IMR-90 (cell line): Measurements from ENCODE around the gene TUBB6. TPM values are rescaled to one million over a fixed set of nuclear protein-coding genes. Genes with fewer than 3 reads are reported as not detected.

Source experiments
- ATAC-seq: fragments of 200-7000 bp; cut with Tn5 transposase; 2 replicates; pipeline ENCODE4 v1.9.1; 2020; ENCODE audit warnings: low read depth, mild to moderate bottlenecking, moderate library complexity
- BruUV-seq: library from RNA; stranded (reverse); fragments of 400-500 nt; replicated peaks from 2 replicates; lab custom pipeline; 2021; lab: Mats Ljungman, UMichigan
- CTCF ChIA-PET: fragments of 300-600 bp; formaldehyde crosslinking; extraction: SDS; loops from one replicate; lab custom pipeline; 2021; ENCODE audit warnings: antibody characterized with exemption; lab: Yijun Ruan, JAX
- POLR2A ChIA-PET: fragments of 300-600 bp; sonication (Branson Sonifier 250); formaldehyde crosslinking; loops from one replicate; lab custom pipeline; 2022; ENCODE audit warnings: antibody characterized with exemption; ENCODE audit not compliant: unreplicated experiment; lab: Charles Lee
- DNase-seq: peaks from one replicate; pipeline ENCODE4 v3.0.0; 2013
- H2AFZ ChIP-seq: replicated peaks from 2 replicates; pipeline ENCODE3; 2013; ENCODE audit warnings: low read length, mild to moderate bottlenecking; ENCODE audit not compliant: poor library complexity
- H2AK5ac ChIP-seq: 2 replicates; pipeline ENCODE4 v1.6.1; 2013; ENCODE audit warnings: low read depth, low read length, inconsistent platforms
- H2AK9ac ChIP-seq: replicated peaks from 2 replicates; pipeline ENCODE3; 2013; ENCODE audit warnings: mild to moderate bottlenecking, low read depth, low read length, moderate library complexity; ENCODE audit not compliant: poor library complexity
- H2BK120ac ChIP-seq: 2 replicates; pipeline ENCODE4 v1.6.1; 2013; ENCODE audit warnings: low read depth, low read length, inconsistent platforms
- H2BK15ac ChIP-seq: 3 replicates; pipeline ENCODE4 v1.6.1; 2013; ENCODE audit warnings: low read depth, low read length, inconsistent platforms
- H2BK20ac ChIP-seq: 2 replicates; pipeline ENCODE4 v1.6.1; 2013; ENCODE audit warnings: low read depth, mild to moderate bottlenecking, inconsistent platforms, low read length, moderate library complexity
- H2BK5ac ChIP-seq: 2 replicates; pipeline ENCODE4 v1.6.1; 2013; ENCODE audit warnings: mild to moderate bottlenecking, low read depth, low read length, inconsistent platforms; ENCODE audit not compliant: poor library complexity, severe bottlenecking
- H3K14ac ChIP-seq: replicated peaks from 2 replicates; pipeline ENCODE4 v1.6.1; 2013; ENCODE audit warnings: low read depth, low read length, inconsistent platforms
- H3K18ac ChIP-seq: 2 replicates; pipeline ENCODE4 v1.6.1; 2013; ENCODE audit warnings: low read depth, low read length, control low read depth
- H3K23ac ChIP-seq: 2 replicates; pipeline ENCODE4 v1.6.1; 2013; ENCODE audit warnings: low read depth, low read length, inconsistent platforms
- H3K27ac ChIP-seq: 2 replicates; pipeline ENCODE4 v1.5.1; 2013; ENCODE audit warnings: mild to moderate bottlenecking, control low read depth, low read length; ENCODE audit not compliant: insufficient read depth
- H3K27me3 ChIP-seq: 2 replicates; pipeline ENCODE4 v1.6.1; 2013; ENCODE audit warnings: low read length; ENCODE audit not compliant: control insufficient read depth, insufficient read depth
- H3K36me3 ChIP-seq: 2 replicates; pipeline ENCODE4 v1.6.1; 2013; ENCODE audit warnings: low read length, mixed read lengths; ENCODE audit not compliant: control insufficient read depth, insufficient read depth
- H3K4ac ChIP-seq: 2 replicates; pipeline ENCODE4 v1.6.1; 2013; ENCODE audit warnings: low read depth, low read length, inconsistent platforms
- H3K4me1 ChIP-seq: 2 replicates; pipeline ENCODE4 v1.6.1; 2013; ENCODE audit warnings: low read length, mixed read lengths; ENCODE audit not compliant: control insufficient read depth, insufficient read depth
- H3K4me2 ChIP-seq: 2 replicates; pipeline ENCODE4 v1.6.1; 2013; ENCODE audit warnings: low read depth, mild to moderate bottlenecking, control low read depth, low read length, moderate library complexity
- H3K4me3 ChIP-seq: 2 replicates; pipeline ENCODE4 v1.5.1; 2013; ENCODE audit warnings: low read depth, mild to moderate bottlenecking, control low read depth, low read length, moderate library complexity; ENCODE audit not compliant: insufficient read depth
- H3K56ac ChIP-seq: 2 replicates; pipeline ENCODE4 v1.6.1; 2013; ENCODE audit warnings: low read length, inconsistent platforms; ENCODE audit not compliant: insufficient read depth; ENCODE audit errors: extremely low read depth
- H3K79me1 ChIP-seq, 2 experiments: 2 replicates each; pipeline ENCODE4 v1.6.1; 2013; ENCODE audit warnings: low read length in 2 of 2, inconsistent platforms in 1 of 2, low read depth in 1 of 2
- H3K9ac ChIP-seq: 2 replicates; pipeline ENCODE4 v1.6.1; 2013; ENCODE audit warnings: low read depth, low read length, control low read depth
- H3K9me1 ChIP-seq: 2 replicates; pipeline ENCODE4 v1.6.1; 2013; ENCODE audit warnings: low read length, inconsistent platforms; ENCODE audit not compliant: insufficient read depth
- H3K9me3 ChIP-seq: 2 replicates; pipeline ENCODE4 v1.6.1; 2013; ENCODE audit warnings: low read length; ENCODE audit not compliant: control insufficient read depth, insufficient read depth
- H4K20me1 ChIP-seq: 2 replicates; pipeline ENCODE4 v1.6.1; 2013; ENCODE audit warnings: low read length, inconsistent platforms; ENCODE audit not compliant: insufficient read depth
- H4K5ac ChIP-seq: 2 replicates; pipeline ENCODE4 v1.6.1; 2013; ENCODE audit warnings: mild to moderate bottlenecking, low read depth, low read length, control low read depth
- H4K8ac ChIP-seq, 2 experiments: 2 replicates each; pipeline ENCODE4 v1.6.1; 2013; ENCODE audit warnings: low read depth in 2 of 2, low read length in 2 of 2, control low read depth in 1 of 2, inconsistent platforms in 1 of 2
- H4K91ac ChIP-seq: 2 replicates; pipeline ENCODE4 v1.6.1; 2013; ENCODE audit warnings: low read depth, low read length, inconsistent platforms; ENCODE audit not compliant: insufficient read depth
- CEBPB ChIP-seq: IDR thresholded peaks from 2 replicates; pipeline ENCODE4 v1.6.1; 2012; ENCODE audit warnings: low read depth, low read length, improper control_type of control experiment
- FOS ChIP-seq: fragments of 150-350 bp; IDR thresholded peaks from 2 replicates; pipeline ENCODE4 v1.6.1; 2016; ENCODE audit warnings: low read depth, low read length
- NFE2L2 ChIP-seq: fragments of 150-350 bp; IDR thresholded peaks from 2 replicates; pipeline ENCODE4 v1.6.1; 2016; ENCODE audit warnings: low read depth, mild to moderate bottlenecking, low read length
- POLR2A ChIP-seq: IDR thresholded peaks from 2 replicates; pipeline ENCODE4 v1.6.1; 2012; ENCODE audit warnings: mild to moderate bottlenecking, low read depth, low read length
- RAD21 ChIP-seq: IDR thresholded peaks from 2 replicates; pipeline ENCODE4 v1.6.1; 2012; ENCODE audit warnings: low read length, improper control_type of control experiment
- RFX5 ChIP-seq: IDR thresholded peaks from 2 replicates; pipeline ENCODE4 v1.8.0; 2012; ENCODE audit warnings: low read depth, mild to moderate bottlenecking, low read length, moderate library complexity
- SMC3 ChIP-seq: fragments of 150-350 bp; IDR thresholded peaks from 2 replicates; pipeline ENCODE4 v1.6.1; 2016; ENCODE audit warnings: low read depth, mild to moderate bottlenecking, antibody characterized with exemption, low read length, moderate library complexity
- WGBS, 2 experiments: methylation state at CpG; one replicate each; pipeline versions ENCODE4 v1.1.5 to v1.1.7; 2013; ENCODE audit warnings: missing lambda C conversion rate in 2 of 2; ENCODE audit not compliant: insufficient read length in 1 of 2; ENCODE audit errors: extremely low coverage in 2 of 2; 5-methylcytosine and 5-hydroxymethylcytosine counted together
- dilution Hi-C: fragments of 300-500 bp; cut with HindIII; formaldehyde crosslinking; loops from one replicate; pipeline ENCODE4 v1.14.3; 2018; ENCODE audit warnings: low sequenced_read_pairs; ENCODE audit not compliant: unreplicated experiment
- in situ Hi-C: fragments of 300-500 bp; cut with MboI; formaldehyde crosslinking; loops from 3 replicates; pipeline ENCODE4 v1.14.3; 2019; ENCODE audit warnings: low sequenced_read_pairs, inconsistent platforms, mixed read lengths
- intact Hi-C: fragments of 100-400 bp; cut with micrococcal nuclease; formaldehyde crosslinking; loops from 2 replicates; pipeline ENCODE4 v1.10.0; 2022
- polyA plus RNA-seq, 3 experiments: library from polyadenylated mRNA; depleted of rRNA; stranded (reverse); fragments of >200 nt; gene quantifications; 2 replicates each; pipeline ENCODE4 v1.2.3, GENCODE V29; 2012; ENCODE audit warnings: low replicate concordance in 1 of 3
- total RNA-seq: library from RNA; depleted of rRNA; stranded (reverse); fragments of >200 nt; gene quantifications from 2 replicates; pipeline ENCODE4 v1.2.3, GENCODE V29; 2012
- TF ChIP-seq, protein P1 (sequence below): fragments of 150-350 bp; IDR thresholded peaks from 2 replicates; pipeline ENCODE4 v1.6.1; 2016; ENCODE audit warnings: low read depth, mild to moderate bottlenecking, low read length, moderate library complexity, borderline replicate concordance
- TF ChIP-seq, protein P2 (sequence below): fragments of 150-350 bp; IDR thresholded peaks from 2 replicates; pipeline ENCODE4 v1.6.1; 2017; ENCODE audit warnings: mild to moderate bottlenecking, antibody characterized with exemption, low read length, low read depth

The TUBB6 gene
- total and polyA plus RNA-seq, 2 of the 4 experiments (the other 2 are of a cell fraction): 927 to 1,040 TPM

DNA sequence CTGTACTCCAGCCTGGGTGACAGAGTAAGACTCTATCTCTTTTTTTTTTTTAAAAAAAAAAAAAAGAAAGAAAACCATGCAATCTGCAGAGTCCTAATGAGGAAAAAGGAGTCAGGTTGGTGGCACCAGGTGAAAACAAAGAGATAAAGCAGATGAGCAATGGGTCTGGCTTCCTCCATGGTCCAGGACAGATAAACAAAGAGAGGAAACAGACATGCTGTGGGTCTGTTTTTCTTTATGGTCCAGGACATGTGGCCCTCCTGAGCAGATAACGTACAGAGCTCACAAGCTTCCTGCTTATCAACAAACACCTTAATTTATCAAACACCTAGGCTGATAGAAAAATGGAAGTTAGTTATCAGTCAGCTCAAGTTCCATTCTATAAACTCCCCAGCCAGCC is 24.4 kb upstream of the TUBB6 start:
- no peaks in the 10 kb centered on the region for H3K27me3 ChIP-seq
- ChIA-PET CTCF (interaction anchor here (0.6 to 1.8 kb wide), 3 partner anchors 12 to 109 kb away, joined by 3 to 8 read pairs (median 7); no protein-coding TSS in a partner anchor), POLR2A (interaction anchor here (1.3 kb wide), 1 partner anchor 24 kb away, joined by 3 read pairs; no protein-coding TSS in a partner anchor)
- no TSS peak for BruUV-seq
- no peaks in the 10 kb centered on the region for H3K9me3 ChIP-seq
- TF ChIP-seq, protein P1, sequence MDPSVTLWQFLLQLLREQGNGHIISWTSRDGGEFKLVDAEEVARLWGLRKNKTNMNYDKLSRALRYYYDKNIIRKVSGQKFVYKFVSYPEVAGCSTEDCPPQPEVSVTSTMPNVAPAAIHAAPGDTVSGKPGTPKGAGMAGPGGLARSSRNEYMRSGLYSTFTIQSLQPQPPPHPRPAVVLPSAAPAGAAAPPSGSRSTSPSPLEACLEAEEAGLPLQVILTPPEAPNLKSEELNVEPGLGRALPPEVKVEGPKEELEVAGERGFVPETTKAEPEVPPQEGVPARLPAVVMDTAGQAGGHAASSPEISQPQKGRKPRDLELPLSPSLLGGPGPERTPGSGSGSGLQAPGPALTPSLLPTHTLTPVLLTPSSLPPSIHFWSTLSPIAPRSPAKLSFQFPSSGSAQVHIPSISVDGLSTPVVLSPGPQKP: no peak
- TF ChIP-seq RFX5 (no peak), SMC3 (no peak), CEBPB (no peak), FOS (no peak), POLR2A (no peak), NFE2L2 (no peak), RAD21 (no peak)
- TF ChIP-seq, protein P2, sequence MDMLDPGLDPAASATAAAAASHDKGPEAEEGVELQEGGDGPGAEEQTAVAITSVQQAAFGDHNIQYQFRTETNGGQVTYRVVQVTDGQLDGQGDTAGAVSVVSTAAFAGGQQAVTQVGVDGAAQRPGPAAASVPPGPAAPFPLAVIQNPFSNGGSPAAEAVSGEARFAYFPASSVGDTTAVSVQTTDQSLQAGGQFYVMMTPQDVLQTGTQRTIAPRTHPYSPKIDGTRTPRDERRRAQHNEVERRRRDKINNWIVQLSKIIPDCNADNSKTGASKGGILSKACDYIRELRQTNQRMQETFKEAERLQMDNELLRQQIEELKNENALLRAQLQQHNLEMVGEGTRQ: no peak
- intact Hi-C loops (no loop called here), dilution Hi-C loops (no loop called here), in situ Hi-C loops (loop anchor here (10.0 kb wide), 1 partner anchor 429 kb away; the partner anchor contains the start of gene CHMP1B)
- H2BK20ac ChIP-seq: peak overlapping the region; percentile 53; the same call in 1 of the 2 replicates
- H2AFZ ChIP-seq: no peak overlapping the region
- no CpG with 5 or more reads among the region's 1 CpG for whole genome bisulfite sequencing, 2 experiments
- H2BK5ac ChIP-seq: no peak overlapping the region
- DNase-seq (no peak), ATAC-seq (no peak)
- no peak overlapping the region for H4K5ac ChIP-seq
- H2AK5ac ChIP-seq: peak overlapping the region; percentile 10; the same call in 1 of the 2 replicates
- H2BK120ac ChIP-seq: peak overlapping the region; percentile 52; the same call in 1 of the 2 replicates
- H3K23ac ChIP-seq: no peak overlapping the region
- no peak overlapping the region for H3K18ac ChIP-seq
- no peak overlapping the region for H3K27ac ChIP-seq
- H3K14ac ChIP-seq: no peak overlapping the region
- H3K36me3 ChIP-seq: no peaks in the 10 kb centered on the region
- no peak overlapping the region for H3K4me2 ChIP-seq
- peaks cover 37% of the 10 kb centered on the region for H3K4me1 ChIP-seq
- H2BK15ac ChIP-seq: no peak overlapping the region
- no peak overlapping the region for H3K4me3 ChIP-seq
- H3K79me1 ChIP-seq: peaks cover 12 to 37% of the 10 kb centered on the region in 2 experiments
- no peaks in the 10 kb centered on the region; the same call in 1 of the 2 replicates for H4K20me1 ChIP-seq
- H4K8ac ChIP-seq: no peak overlapping the region
- H3K56ac ChIP-seq: no peak overlapping the region
- H3K4ac ChIP-seq: peak overlapping the region; percentile 19; the same call in 1 of the 2 replicates
- no peak overlapping the region; the same call in 1 of the 2 replicates for H4K91ac ChIP-seq
- peaks cover 24% of the 10 kb centered on the region; the same call in 1 of the 2 replicates for H3K9me1 ChIP-seq
- no peak overlapping the region for H2AK9ac ChIP-seq
- H3K9ac ChIP-seq: no peak overlapping the region
